BJ (cell line): ENCODE results near the gene PLA2G15. TPM values are rescaled to one million over a fixed set of nuclear protein-coding genes. Genes with fewer than 3 reads are reported as not detected.
A peak's percentile ranks its signal among the peaks of the same experiment; 100 is the strongest.

ENCODE experiments used
- CTCF ChIA-PET: fragments of 350-600 bp; formaldehyde crosslinking; extraction: SDS; loops from one replicate; lab custom pipeline; 2021; ENCODE audit warnings: antibody characterized with exemption, inconsistent platforms; lab: Yijun Ruan, JAX
- POLR2A ChIA-PET: fragments of 300-600 bp; sonication (Branson Sonifier 250); formaldehyde crosslinking; extraction: SDS; loops from one replicate; lab custom pipeline; 2021; ENCODE audit warnings: antibody characterized with exemption; lab: Charles Lee
- DNase-seq: peaks from one replicate; pipeline ENCODE4 v3.0.0-alpha.2; 2011; ENCODE audit warnings: low read depth
- H3K27me3 ChIP-seq: 2 replicates; pipeline ENCODE4 v1.6.0; 2011; ENCODE audit warnings: low read length; ENCODE audit not compliant: control insufficient read depth, insufficient read depth
- H3K36me3 ChIP-seq: 2 replicates; pipeline ENCODE4 v1.5.1; 2011; ENCODE audit warnings: low read length; ENCODE audit not compliant: control insufficient read depth, insufficient read depth
- H3K4me3 ChIP-seq: 2 replicates; pipeline ENCODE4 v1.5.1; 2011; ENCODE audit warnings: low read depth, mild to moderate bottlenecking, control low read depth, low read length
- CTCF ChIP-seq: IDR thresholded peaks from 2 replicates; pipeline ENCODE4 v1.5.1; 2011; ENCODE audit warnings: low read depth, mild to moderate bottlenecking, control low read depth, inconsistent platforms, low read length, moderate library complexity; ENCODE audit not compliant: insufficient read depth
- polyA plus RNA-seq: library from polyadenylated mRNA; depleted of rRNA; stranded (reverse); fragments of >200 nt; gene quantifications from 2 replicates; pipeline ENCODE4 v1.2.3, GENCODE V29; 2011

Gene PLA2G15
- polyA plus RNA-seq, 1 experiment, result 39.2 TPM

DNA sequence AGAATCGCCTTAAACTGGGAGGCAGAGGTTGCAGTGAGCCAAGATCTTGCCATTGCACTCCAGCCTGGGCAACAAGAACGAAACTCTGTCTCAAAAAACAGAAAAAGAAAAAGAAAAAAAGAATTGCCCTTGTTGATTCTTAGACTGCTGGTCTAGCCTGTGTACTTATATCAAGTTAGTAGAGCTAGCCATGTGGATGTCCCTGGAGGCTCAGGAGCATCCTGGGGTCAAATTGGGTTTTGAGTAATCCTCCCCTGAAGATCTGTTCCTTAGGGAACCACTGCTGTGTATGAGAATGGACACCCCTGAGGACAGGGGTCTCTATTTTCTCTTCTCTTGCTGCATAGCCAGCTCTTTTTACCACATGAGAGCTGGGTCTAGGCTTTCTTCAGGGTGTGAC, 44.0 kb downstream of the PLA2G15 start:
- Histone ChIP-seq H3K27me3 (no peaks in the 10 kb centered on the region), H3K4me3 (no peak overlapping the region), H3K36me3 (peaks cover 13% of the 10 kb centered on the region)
- CTCF ChIA-PET, result interaction anchor here (1.1 to 4.4 kb wide), 5 partner anchors 9 to 40 kb away, joined by 3 to 25 read pairs (median 4); partner anchors contain the start of gene SLC7A6
- POLR2A ChIA-PET, result no interaction called here
- DNase-seq, result no peak
- no peak for TF ChIP-seq CTCF

GRCh38 chr16:68289621-68290329, 44.6 kb downstream of the PLA2G15 start:
- CTCF ChIA-PET, result interaction anchor here (0.7 to 4.4 kb wide), 7 partner anchors 9 to 689 kb away, joined by 3 to 25 read pairs (median 4); partner anchors contain the start of genes PRMT7, SLC7A6 and SLC7A6OS
- no peaks in the 10 kb centered on the region for H3K27me3 ChIP-seq
- peaks cover 18% of the 10 kb centered on the region for H3K36me3 ChIP-seq
- no peak for TF ChIP-seq CTCF
- H3K4me3 ChIP-seq, result no peak overlapping the region
- DNase-seq, result peak; percentile 31
- POLR2A ChIA-PET, result no interaction called here

DNA sequence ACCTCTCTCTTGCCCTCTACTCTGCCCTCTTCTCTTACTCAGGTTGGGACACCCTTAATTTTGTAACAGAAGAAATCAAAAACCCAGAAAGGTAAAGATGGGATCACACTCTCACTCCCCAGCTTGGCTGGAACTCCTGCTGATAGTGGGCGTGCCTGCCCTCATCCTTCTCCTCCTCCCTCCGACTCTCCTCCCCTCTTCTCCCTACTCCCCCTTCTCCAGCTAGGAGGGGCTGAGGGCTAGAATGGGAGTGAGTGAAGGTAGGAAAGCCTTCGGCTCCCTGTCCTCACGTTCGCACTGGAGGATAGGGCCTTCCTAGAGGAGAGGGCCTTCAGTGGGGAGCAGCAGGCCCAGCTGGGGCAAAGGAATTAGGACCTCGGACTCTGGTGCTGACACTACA, 45.3 kb downstream of the PLA2G15 start:
- Histone ChIP-seq H3K4me3 (no peak overlapping the region), H3K27me3 (no peaks in the 10 kb centered on the region), H3K36me3 (peaks cover 16% of the 10 kb centered on the region)
- TF ChIP-seq CTCF, result no peak
- no peak for DNase-seq
- ChIA-PET POLR2A (no interaction called here), CTCF (interaction anchor here (1.0 to 4.4 kb wide), 6 partner anchors 10 to 39 kb away, joined by 3 to 25 read pairs (median 4); partner anchors contain the start of genes PRMT7, SLC7A6 and SLC7A6OS)

- H3K27me3 ChIP-seq, result no peaks in the 10 kb centered on the region
- ChIA-PET POLR2A (no interaction called here), CTCF (interaction anchor here (0.7 to 4.4 kb wide), 7 partner anchors 9 to 37 kb away, joined by 3 to 25 read pairs (median 5); partner anchors contain the start of genes PRMT7, SLC7A6 and SLC7A6OS)
- H3K36me3 ChIP-seq, result peaks cover 20% of the 10 kb centered on the region
- TF ChIP-seq CTCF, result no peak
- no peak for DNase-seq
- no peak overlapping the region for H3K4me3 ChIP-seq
Observed at GRCh38 chr16:68291227-68291626, 46.1 kb downstream of the PLA2G15 start.

- CTCF ChIA-PET, result interaction anchor here (0.6 to 1.7 kb wide), 4 partner anchors 12 to 667 kb away, joined by 3 to 5 read pairs (median 4); partner anchors contain the start of genes PRMT7, SLC7A6 and SLC7A6OS
- H3K27me3 ChIP-seq, result no peaks in the 10 kb centered on the region
- no peak for TF ChIP-seq CTCF
- peaks cover 28% of the 10 kb centered on the region for H3K36me3 ChIP-seq
- POLR2A ChIA-PET, result no interaction called here
- no peak for DNase-seq
- H3K4me3 ChIP-seq, result no peak overlapping the region
Observed at GRCh38 chr16:68292425-68292824, 47.3 kb downstream of the PLA2G15 start.
